VCaP (cell line): ENCODE results near the gene ZFYVE28.

Source experiments
- H3K27ac ChIP-seq: fragments of 450-650 bp; 2 replicates; pipeline ENCODE4 v1.5.1; 2017
- TF ChIP-seq, protein P1 (sequence below): fragments of 450-650 bp; conservative IDR thresholded peaks from 2 replicates; pipeline ENCODE4 v1.5.1; 2017; ENCODE audit warnings: mild to moderate bottlenecking, moderate library complexity

ZFYVE28 gene

DNA sequence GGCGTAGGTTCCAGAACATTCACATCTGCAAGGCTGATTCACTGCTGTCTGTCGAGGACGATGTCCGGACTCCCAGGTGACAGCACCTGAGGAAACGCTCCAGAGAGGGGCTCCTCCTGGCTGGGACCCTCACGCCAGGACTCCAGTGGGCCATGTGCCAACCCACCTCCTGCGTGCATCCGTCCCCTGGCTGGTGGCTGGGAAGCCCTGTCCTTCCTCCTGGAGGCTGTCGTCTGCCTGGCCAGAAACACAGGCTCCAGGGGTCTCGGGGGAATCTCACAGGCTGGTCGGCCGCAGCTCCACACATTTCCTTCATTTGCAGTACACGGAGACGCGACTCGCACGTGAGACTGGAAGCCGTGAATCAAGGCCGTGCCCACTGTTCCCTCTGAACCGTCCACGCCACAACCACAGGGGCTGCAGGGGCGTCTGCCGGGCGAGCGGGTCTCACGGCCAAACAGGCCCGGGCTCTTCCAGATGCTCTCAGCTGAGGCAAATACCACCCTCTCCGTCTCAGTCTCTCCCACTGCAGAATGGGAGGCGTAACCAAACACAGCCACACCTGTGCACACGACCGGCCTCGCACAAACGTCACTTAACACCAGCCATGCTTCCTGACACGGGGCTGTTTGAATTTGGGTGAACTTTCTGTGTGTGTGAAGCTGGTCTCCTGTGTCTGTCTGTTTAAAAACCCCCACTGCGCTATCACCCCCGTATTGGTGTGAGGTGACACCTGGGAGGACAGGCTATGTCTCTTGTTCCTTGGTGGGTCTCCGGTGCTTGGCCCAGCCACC, 117.8 kb downstream of the ZFYVE28 start:
- H3K27ac ChIP-seq: no peak overlapping the region
- TF ChIP-seq, protein P1, sequence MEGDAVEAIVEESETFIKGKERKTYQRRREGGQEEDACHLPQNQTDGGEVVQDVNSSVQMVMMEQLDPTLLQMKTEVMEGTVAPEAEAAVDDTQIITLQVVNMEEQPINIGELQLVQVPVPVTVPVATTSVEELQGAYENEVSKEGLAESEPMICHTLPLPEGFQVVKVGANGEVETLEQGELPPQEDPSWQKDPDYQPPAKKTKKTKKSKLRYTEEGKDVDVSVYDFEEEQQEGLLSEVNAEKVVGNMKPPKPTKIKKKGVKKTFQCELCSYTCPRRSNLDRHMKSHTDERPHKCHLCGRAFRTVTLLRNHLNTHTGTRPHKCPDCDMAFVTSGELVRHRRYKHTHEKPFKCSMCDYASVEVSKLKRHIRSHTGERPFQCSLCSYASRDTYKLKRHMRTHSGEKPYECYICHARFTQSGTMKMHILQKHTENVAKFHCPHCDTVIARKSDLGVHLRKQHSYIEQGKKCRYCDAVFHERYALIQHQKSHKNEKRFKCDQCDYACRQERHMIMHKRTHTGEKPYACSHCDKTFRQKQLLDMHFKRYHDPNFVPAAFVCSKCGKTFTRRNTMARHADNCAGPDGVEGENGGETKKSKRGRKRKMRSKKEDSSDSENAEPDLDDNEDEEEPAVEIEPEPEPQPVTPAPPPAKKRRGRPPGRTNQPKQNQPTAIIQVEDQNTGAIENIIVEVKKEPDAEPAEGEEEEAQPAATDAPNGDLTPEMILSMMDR: no peak

DNA sequence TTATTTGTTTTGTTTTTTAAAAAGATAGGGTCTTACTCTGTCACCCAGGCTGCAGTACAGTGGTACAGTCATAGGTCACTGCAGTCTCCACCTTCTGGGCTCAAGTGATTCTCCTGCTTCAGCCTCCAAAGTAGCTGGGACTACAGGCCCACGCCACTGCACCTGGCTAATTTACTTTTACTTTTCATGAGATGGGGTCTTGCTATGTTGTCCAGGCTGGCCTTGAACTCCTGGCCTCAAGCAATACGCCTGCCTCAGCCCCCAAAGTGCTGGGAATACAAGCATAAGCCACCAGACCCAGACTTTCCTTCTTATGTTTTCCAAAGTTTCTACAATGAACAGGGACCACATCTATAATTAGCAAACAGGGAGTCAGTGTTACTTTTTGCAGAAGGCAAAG, 118.7 kb downstream of the ZFYVE28 start:
- no peak overlapping the region for H3K27ac ChIP-seq
- TF ChIP-seq, protein P1: no peak

DNA sequence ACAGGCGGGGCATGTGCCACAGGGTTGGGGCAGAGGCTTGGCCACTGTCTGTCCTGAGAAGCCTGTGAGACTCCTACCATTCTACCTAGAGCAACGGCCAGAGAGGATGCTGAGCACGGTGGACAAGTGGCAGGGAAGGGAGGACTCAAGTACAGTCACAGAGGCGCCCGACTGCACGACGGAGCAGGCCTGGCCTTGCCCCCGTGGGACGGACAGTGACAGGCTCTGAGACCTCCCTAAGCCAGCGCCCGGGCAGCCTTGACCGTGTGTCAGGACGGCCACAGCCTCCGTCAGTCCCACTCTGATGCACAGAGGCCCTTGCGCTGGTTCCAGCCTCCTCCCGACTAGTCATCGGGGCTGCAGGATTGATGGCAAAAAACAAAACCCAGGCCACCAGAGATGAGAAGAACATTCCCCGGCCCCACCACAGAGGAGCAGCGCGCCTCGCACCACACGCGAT, 119.9 kb downstream of the ZFYVE28 start:
- TF ChIP-seq, protein P1: no peak
- no peak overlapping the region for H3K27ac ChIP-seq

DNA sequence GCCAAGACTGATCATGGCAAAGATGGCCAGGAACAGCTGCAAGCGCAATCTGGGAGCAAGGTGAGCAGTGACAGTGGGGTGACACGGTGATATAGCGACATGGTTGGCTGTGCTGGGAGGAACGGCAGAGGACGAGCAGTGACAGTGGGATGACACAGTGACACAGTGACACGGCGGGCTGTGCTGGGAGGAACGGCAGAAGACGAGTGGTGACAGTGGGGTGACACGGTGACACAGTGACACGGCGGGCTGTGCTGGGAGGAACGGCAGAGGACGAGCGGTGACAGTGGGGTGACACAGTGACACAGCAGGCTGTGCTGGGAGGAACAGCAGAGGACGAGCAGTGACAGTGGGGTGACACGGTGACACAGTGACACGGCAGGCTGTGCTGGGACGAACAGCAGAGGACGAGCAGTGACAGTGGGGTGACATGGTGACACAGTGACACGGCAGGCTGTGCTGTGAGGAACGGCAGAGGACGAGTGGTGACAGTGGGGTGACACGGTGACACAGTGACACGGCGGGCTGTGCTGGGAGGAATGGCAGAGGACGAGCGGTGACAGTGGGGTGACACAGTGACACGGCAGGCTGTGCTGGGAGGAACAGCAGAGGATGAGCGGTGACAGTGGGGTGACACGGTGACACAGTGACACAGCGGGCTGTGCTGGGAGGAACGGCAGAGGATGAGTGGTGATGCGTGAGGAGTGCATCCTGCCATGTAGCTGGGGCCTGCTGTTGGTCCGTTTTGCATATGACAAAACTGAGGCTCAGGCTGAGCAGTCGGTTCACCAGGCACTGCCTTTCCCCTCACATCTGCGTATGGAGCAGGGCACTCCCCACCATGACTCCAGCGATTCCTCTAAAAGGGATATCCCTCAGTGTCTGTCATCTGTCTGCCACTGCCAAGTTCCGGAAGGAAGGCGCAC, 120.6 kb downstream of the ZFYVE28 start:
- TF ChIP-seq, protein P1: no peak
- no peak overlapping the region for H3K27ac ChIP-seq

DNA sequence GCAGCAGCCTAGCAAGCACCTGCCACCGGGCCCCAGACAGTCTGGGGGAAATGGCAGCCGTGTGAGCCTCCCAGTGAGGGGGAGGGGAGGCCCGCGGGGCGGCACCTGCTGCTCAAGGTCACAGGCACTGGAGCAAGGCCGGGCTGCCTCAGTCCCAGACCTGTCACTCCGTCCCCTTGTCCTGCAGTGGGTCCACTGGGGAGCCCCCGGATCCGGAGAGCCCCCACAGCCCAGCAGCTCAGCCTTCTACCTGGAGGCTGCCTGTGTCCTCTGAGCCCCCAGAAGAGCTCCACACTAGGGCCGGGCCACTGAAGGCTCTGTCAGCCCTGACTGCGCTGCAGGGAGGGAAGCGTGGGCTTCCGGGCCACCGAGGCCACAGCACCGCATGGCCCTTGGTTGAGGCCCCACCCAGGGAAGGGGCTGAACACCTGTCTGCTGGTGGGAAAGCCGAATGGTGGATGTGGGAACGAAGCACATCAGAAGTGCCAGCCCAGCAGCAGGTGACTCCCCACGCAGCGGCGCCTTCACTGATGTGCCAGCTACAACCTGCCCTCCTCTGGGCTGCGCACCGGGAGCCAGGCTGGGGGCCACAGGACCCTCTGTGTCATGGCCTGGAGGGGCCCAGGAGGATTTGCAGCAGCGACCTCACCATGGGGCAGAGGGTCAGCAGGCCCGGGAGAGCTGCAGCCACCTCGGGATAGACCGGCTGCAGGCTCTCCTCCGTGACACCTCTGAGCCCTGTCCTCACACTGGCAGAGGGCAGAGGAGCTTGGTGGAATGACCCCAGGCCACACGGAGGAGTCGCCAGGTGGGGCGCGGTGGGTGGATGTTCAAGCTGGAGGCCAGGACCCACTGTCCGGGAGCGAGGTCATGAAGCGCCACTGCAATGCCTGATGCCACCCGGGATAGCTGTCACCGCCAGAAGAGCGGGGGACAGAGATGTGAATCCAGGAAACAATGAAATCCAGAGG, 121.5 kb downstream of the ZFYVE28 start:
- TF ChIP-seq, protein P1: no peak
- H3K27ac ChIP-seq: no peak overlapping the region

DNA sequence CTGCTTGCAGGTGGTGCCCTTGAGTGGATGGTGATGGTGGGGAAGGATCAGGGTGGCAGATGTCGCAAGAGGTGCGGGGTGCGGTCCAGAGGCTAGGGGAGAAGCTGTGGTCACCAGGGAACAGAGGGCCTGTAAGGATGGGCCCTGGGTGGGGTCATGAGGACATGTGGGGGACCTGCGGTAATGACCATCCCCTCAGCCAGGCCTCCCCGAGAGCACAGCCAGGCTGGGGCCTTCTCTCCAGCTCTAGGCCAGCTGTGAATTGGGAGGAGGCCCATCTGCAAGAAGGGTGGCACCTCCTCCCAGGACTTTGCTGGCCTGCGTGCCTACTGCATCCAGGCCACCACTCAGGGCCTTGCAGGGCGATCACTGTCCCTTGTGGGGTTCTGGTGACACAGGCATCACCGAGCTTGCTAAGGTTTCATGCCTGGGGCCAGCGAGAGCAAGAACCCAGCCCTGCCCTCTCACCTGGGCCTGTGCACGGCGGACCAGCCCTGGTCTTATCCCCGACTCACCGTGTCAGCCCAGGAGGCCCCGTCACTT, 122.5 kb downstream of the ZFYVE28 start:
- TF ChIP-seq, protein P1: no peak
- H3K27ac ChIP-seq: no peak overlapping the region
